Measurements from ENCODE around the gene CCNL2.
A peak's percentile ranks its signal among the peaks of the same experiment; 100 is the strongest.
"Not testable (repeated sequence)": the region's sequence is repeated elsewhere in the genome, so short reads cannot be mapped to it uniquely, and the experiment has no call there.

Gene CCNL2

GRCh38 chr1:1373051-1373814 lies 25.9 kb downstream of the CCNL2 start:
- DNase-seq (ENCODE audit: low read depth), result no peak

GRCh38 chr1:1371746-1372711 lies 27.1 kb downstream of the CCNL2 start:
- DNase-seq (ENCODE audit: low read depth), result no peak

- DNase-seq (ENCODE audit: low read depth), result no peak
Observed at GRCh38 chr1:1371364-1371745, 27.8 kb downstream of the CCNL2 start.

GRCh38 chr1:1370771-1371300 lies 28.3 kb downstream of the CCNL2 start:
- no peak for DNase-seq (ENCODE audit: low read depth)

- DNase-seq (ENCODE audit: low read depth), result not testable (repeated sequence)
Observed at GRCh38 chr1:1370094-1370493, 29.0 kb downstream of the CCNL2 start.

GRCh38 chr1:1367315-1367714 lies 31.8 kb downstream of the CCNL2 start:
- DNase-seq (ENCODE audit: low read depth), result no peak

- DNase-seq (ENCODE audit: low read depth), result no peak
Observed at GRCh38 chr1:1366699-1367066, 32.5 kb downstream of the CCNL2 start.

GRCh38 chr1:1365875-1366698 lies 33.0 kb downstream of the CCNL2 start:
- DNase-seq (ENCODE audit: low read depth), result no peak

GRCh38 chr1:1364266-1364665 lies 34.9 kb downstream of the CCNL2 start:
- DNase-seq (ENCODE audit: low read depth), result no peak

GRCh38 chr1:1361982-1362423 lies 37.1 kb downstream of the CCNL2 start:
- DNase-seq (ENCODE audit: low read depth), result no peak

GRCh38 chr1:1361233-1361981 lies 37.7 kb downstream of the CCNL2 start:
- DNase-seq (ENCODE audit: low read depth), result no peak

- DNase-seq (ENCODE audit: low read depth), result peak; percentile 91
Observed at GRCh38 chr1:1360506-1361169, 38.5 kb downstream of the CCNL2 start.

- no peak for DNase-seq (ENCODE audit: low read depth)
Observed at GRCh38 chr1:1359664-1360468, 39.3 kb downstream of the CCNL2 start.

- no peak for DNase-seq (ENCODE audit: low read depth)
Observed at GRCh38 chr1:1359308-1359663, 39.8 kb downstream of the CCNL2 start.

GRCh38 chr1:1358433-1359271 lies 40.5 kb downstream of the CCNL2 start, which contains the start of gene MXRA8:
Gene MXRA8 (minus strand): TSS chr1:1358555. CDS start chr1:1358504, 51 bp downstream.
- DNase-seq (ENCODE audit: low read depth), result no peak

GRCh38 chr1:1357871-1358432 lies 41.2 kb downstream of the CCNL2 start:
- no peak for DNase-seq (ENCODE audit: low read depth)

GRCh38 chr1:1356796-1357401 lies 42.2 kb downstream of the CCNL2 start:
- DNase-seq (ENCODE audit: low read depth), result no peak
